Liver (tissue), 9 donors: Measurements from ENCODE around the gene LDB2. TPM values are rescaled to one million over a fixed set of nuclear protein-coding genes. Genes with fewer than 3 reads are reported as not detected.

Experiments
- DNase-seq: peaks from one replicate; pipeline ENCODE4 v3.0.0-alpha.2; 2017; ENCODE audit warnings: low spot score
- H3K27ac ChIP-seq, 2 donors: one replicate each; pipeline ENCODE4 v1.7.0; 2013; ENCODE audit warnings: inconsistent platforms in 2 of 2, low read length in 2 of 2, control low read depth in 1 of 2, low read depth in 1 of 2, mild to moderate bottlenecking in 1 of 2
- H3K27me3 ChIP-seq, 4 donors: one replicate each; pipeline versions ENCODE4 v1.6.1 to v1.7.0; 2013; ENCODE audit warnings: low read length in 3 of 4, inconsistent platforms in 1 of 4, mild to moderate bottlenecking in 1 of 4, moderate library complexity in 1 of 4; ENCODE audit not compliant: control insufficient read depth in 4 of 4, insufficient read depth in 4 of 4
- H3K36me3 ChIP-seq, 4 donors: one replicate each; pipeline versions ENCODE4 v1.6.1 to v1.7.0; 2013; ENCODE audit warnings: low read length in 3 of 4, mild to moderate bottlenecking in 3 of 4, low read depth in 1 of 4, moderate library complexity in 1 of 4; ENCODE audit not compliant: control insufficient read depth in 4 of 4, insufficient read depth in 3 of 4
- H3K4me1 ChIP-seq, 4 donors: one replicate each; pipeline versions ENCODE4 v1.6.1 to v1.7.0; 2013; ENCODE audit warnings: low read length in 3 of 4, mild to moderate bottlenecking in 3 of 4, moderate library complexity in 1 of 4; ENCODE audit not compliant: control insufficient read depth in 4 of 4, insufficient read depth in 4 of 4
- H3K4me3 ChIP-seq, 3 donors: one replicate each; pipeline versions ENCODE4 v1.6.1 to v1.7.0; 2013; ENCODE audit warnings: low read length in 3 of 3, control low read depth in 1 of 3, low read depth in 1 of 3, mild to moderate bottlenecking in 1 of 3
- H3K9ac ChIP-seq, 2 donors: one replicate each; pipeline ENCODE4 v1.7.0; 2013; ENCODE audit warnings: low read length in 2 of 2, mild to moderate bottlenecking in 2 of 2, moderate library complexity in 2 of 2, control low read depth in 1 of 2, low read depth in 1 of 2
- H3K9me3 ChIP-seq, 4 donors: one replicate each; pipeline versions ENCODE4 v1.6.1 to v1.7.0; 2013; ENCODE audit warnings: low read length in 3 of 4; ENCODE audit not compliant: control insufficient read depth in 4 of 4
- EGR1 ChIP-seq, 2 donors: IDR thresholded peaks; 2 replicates each; pipeline ENCODE4 v1.6.1; 2016 to 2018; ENCODE audit warnings: antibody characterized with exemption in 2 of 2, low read depth in 2 of 2
- FOXA1 ChIP-seq: IDR thresholded peaks from 2 replicates; pipeline ENCODE4 v1.6.1; 2016; ENCODE audit warnings: antibody characterized with exemption
- FOXA2 ChIP-seq: IDR thresholded peaks from 2 replicates; pipeline ENCODE4 v1.6.1; 2016; ENCODE audit warnings: antibody characterized with exemption
- GABPA ChIP-seq, 2 donors: IDR thresholded peaks in 1 of 2; conservative IDR thresholded peaks in 1 of 2; 2 replicates each; pipeline ENCODE4 v1.6.1; 2016; ENCODE audit warnings: antibody characterized with exemption in 2 of 2, mild to moderate bottlenecking in 1 of 2, moderate library complexity in 1 of 2
- HNF4A ChIP-seq, 2 donors: conservative IDR thresholded peaks; 2 replicates each; pipeline ENCODE4 v1.6.1; 2016; ENCODE audit warnings: antibody characterized with exemption in 2 of 2, mild to moderate bottlenecking in 2 of 2
- HNF4G ChIP-seq: IDR thresholded peaks from 2 replicates; pipeline ENCODE4 v1.6.1; 2016; ENCODE audit warnings: antibody characterized with exemption
- JUND ChIP-seq, 2 donors: IDR thresholded peaks; 2 replicates each; pipeline ENCODE4 v1.6.1; 2016; ENCODE audit warnings: antibody characterized with exemption in 2 of 2
- MAX ChIP-seq: IDR thresholded peaks from 2 replicates; pipeline ENCODE4 v1.6.1; 2016; ENCODE audit warnings: antibody characterized with exemption
- NR2F2 ChIP-seq: IDR thresholded peaks from 2 replicates; pipeline ENCODE4 v1.6.1; 2016; ENCODE audit warnings: antibody characterized with exemption
- RAD21 ChIP-seq, 2 donors: IDR thresholded peaks; 2 replicates each; pipeline ENCODE4 v1.6.1; 2016; ENCODE audit warnings: antibody characterized with exemption in 2 of 2, mild to moderate bottlenecking in 2 of 2
- REST ChIP-seq: IDR thresholded peaks from 2 replicates; pipeline ENCODE4 v1.6.1; 2016; ENCODE audit warnings: antibody characterized with exemption, mild to moderate bottlenecking
- RXRA ChIP-seq, 2 donors: IDR thresholded peaks; 2 replicates each; pipeline ENCODE4 v1.6.1; 2017 to 2018; ENCODE audit warnings: antibody characterized with exemption in 2 of 2, mild to moderate bottlenecking in 1 of 2
- SP1 ChIP-seq: IDR thresholded peaks from 2 replicates; pipeline ENCODE4 v1.6.1; 2018; ENCODE audit warnings: antibody characterized with exemption, mild to moderate bottlenecking
- TAF1 ChIP-seq: conservative IDR thresholded peaks from 2 replicates; pipeline ENCODE4 v1.6.1; 2016; ENCODE audit warnings: antibody characterized with exemption, mild to moderate bottlenecking
- YY1 ChIP-seq: IDR thresholded peaks from 2 replicates; pipeline ENCODE4 v1.6.1; 2016; ENCODE audit warnings: antibody characterized with exemption, mild to moderate bottlenecking
- ZBTB33 ChIP-seq: IDR thresholded peaks from 2 replicates; pipeline ENCODE4 v1.6.1; 2016; ENCODE audit warnings: antibody characterized with exemption
- WGBS: extraction: QIAGEN DNeasy Blood & Tissue Kit; methylation state at CpG from one replicate; pipeline ENCODE4 v1.1.7; 2013; 5-methylcytosine and 5-hydroxymethylcytosine counted together
- polyA plus RNA-seq, 2 donors: library from polyadenylated mRNA; stranded (reverse) in 1 of 2; unstranded in 1 of 2; fragments of 200-250 nt in 1 of 2; fragments of >200 nt in 1 of 2; fragmentation: Nextera tagmentation in 1 of 2; extraction: Ambion mirVana in 1 of 2; gene quantifications; one replicate each; pipeline versions ENCODE4 v1.2.1 to v1.2.3, GENCODE V29; 2013 to 2015
- total RNA-seq, 2 donors: library from RNA; depleted of rRNA; stranded (reverse); fragments of >200 nt; gene quantifications; one replicate each; pipeline ENCODE4 v1.2.3, GENCODE V29; 2014
- TF ChIP-seq, protein P1 (sequence below): fragments of 150-350 bp; IDR thresholded peaks from 2 replicates; pipeline ENCODE4 v1.5.1; 2017; ENCODE audit warnings: improper control_type of control experiment, low read depth, low read length; ENCODE audit not compliant: missing input control
- TF ChIP-seq, protein P2 (sequence below): IDR thresholded peaks from 2 replicates; pipeline ENCODE4 v1.6.1; 2016; ENCODE audit warnings: antibody characterized with exemption
- donor health status: healthy.
- donor health status: healthy.
- donor health status: healthy.
- donor health status: healthy.
- donor health status: healthy.

Gene LDB2
- total and polyA plus RNA-seq, 4 donors: 7.4 to 31.9 (median 16.8) TPM

DNA sequence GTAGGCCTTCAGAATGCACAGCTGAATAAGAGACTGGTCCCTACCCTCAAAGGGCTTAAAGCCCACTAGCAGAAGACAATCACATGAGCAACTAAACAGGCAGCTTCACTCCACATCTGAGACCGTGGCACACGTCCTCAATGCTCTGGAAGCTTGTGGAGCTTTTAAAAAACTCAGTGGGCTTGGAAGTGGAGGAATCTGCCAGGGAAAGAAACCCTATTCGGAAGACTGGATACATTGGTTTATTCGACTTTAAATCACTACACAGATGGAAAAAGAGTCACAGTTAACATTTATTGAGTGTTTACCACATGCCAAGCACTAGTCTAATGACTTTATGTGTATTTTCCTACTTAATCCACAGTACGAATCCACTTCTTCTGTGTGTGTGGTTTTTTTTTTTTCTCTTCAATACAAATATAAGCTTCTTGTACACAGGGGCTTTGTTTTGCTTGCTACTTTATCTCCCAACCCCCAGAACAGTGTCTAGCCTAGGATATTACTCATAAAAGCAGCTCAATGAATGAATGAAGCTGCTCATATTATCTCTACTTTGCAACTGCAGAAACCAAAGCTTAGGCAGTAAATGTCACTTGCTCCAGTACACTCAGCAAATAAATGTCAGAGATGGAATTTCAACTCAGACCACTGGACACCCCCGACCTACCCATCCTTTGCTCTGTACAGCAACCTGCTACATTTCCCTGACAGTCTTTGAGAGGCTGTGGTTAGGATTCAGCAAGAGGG lies 137.7 kb downstream of the LDB2 start:
- peaks cover 0 to 4% (median 0%) of the 10 kb centered on the region in 4 donors for H3K27me3 ChIP-seq
- no peaks in the 10 kb centered on the region for H3K9me3 ChIP-seq
- DNase-seq: no peak
- 82% methylated on average over 6 of the region's 6 CpGs for whole genome bisulfite sequencing
- no peaks in the 10 kb centered on the region for H3K36me3 ChIP-seq
- no peak overlapping the region for H3K4me3 ChIP-seq
- TF ChIP-seq EGR1 (IDR thresholded peaks at IDR 0.05; ENCODE audit: low read depth in 2 of 2): no peak
- TF ChIP-seq, protein P1, sequence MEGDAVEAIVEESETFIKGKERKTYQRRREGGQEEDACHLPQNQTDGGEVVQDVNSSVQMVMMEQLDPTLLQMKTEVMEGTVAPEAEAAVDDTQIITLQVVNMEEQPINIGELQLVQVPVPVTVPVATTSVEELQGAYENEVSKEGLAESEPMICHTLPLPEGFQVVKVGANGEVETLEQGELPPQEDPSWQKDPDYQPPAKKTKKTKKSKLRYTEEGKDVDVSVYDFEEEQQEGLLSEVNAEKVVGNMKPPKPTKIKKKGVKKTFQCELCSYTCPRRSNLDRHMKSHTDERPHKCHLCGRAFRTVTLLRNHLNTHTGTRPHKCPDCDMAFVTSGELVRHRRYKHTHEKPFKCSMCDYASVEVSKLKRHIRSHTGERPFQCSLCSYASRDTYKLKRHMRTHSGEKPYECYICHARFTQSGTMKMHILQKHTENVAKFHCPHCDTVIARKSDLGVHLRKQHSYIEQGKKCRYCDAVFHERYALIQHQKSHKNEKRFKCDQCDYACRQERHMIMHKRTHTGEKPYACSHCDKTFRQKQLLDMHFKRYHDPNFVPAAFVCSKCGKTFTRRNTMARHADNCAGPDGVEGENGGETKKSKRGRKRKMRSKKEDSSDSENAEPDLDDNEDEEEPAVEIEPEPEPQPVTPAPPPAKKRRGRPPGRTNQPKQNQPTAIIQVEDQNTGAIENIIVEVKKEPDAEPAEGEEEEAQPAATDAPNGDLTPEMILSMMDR: no peak
- no peak for TF ChIP-seq ZBTB33
- no peak for TF ChIP-seq RAD21 (IDR thresholded peaks at IDR 0.05)
- no peak for TF ChIP-seq HNF4G
- no peak for TF ChIP-seq GABPA (IDR thresholded peaks at IDR 0.05 in 1 of 2, conservative IDR thresholded peaks at IDR 0.05 in 1 of 2)
- no peak for TF ChIP-seq JUND (IDR thresholded peaks at IDR 0.05)
- TF ChIP-seq HNF4A (conservative IDR thresholded peaks at IDR 0.05): no peak
- no peak for TF ChIP-seq REST
- TF ChIP-seq FOXA2: no peak
- no peak for TF ChIP-seq NR2F2
- no peak for TF ChIP-seq FOXA1
- no peak for TF ChIP-seq RXRA (IDR thresholded peaks at IDR 0.05)
- TF ChIP-seq, protein P2, sequence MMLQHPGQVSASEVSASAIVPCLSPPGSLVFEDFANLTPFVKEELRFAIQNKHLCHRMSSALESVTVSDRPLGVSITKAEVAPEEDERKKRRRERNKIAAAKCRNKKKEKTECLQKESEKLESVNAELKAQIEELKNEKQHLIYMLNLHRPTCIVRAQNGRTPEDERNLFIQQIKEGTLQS: no peak
- no peak for TF ChIP-seq YY1
- no peak for TF ChIP-seq MAX
- TF ChIP-seq TAF1: no peak
- no peak for TF ChIP-seq SP1
- no peak overlapping the region for H3K27ac ChIP-seq
- no peak overlapping the region for H3K9ac ChIP-seq
- no peaks in the 10 kb centered on the region for H3K4me1 ChIP-seq
